VCaP (cell line): ENCODE data around the gene UBE2C.
"Not testable (repeated sequence)": the region's sequence is repeated elsewhere in the genome, so short reads cannot be mapped to it uniquely, and the experiment has no call there.

Source experiments
- H3K27ac ChIP-seq: fragments of 450-650 bp; 2 replicates; pipeline ENCODE4 v1.5.1; 2017
- CTCF ChIP-seq: fragments of 450-650 bp; conservative IDR thresholded peaks from 2 replicates; pipeline ENCODE4 v1.5.1; 2017; ENCODE audit warnings: mild to moderate bottlenecking, moderate library complexity

Gene UBE2C

GRCh38 chr20:45783656-45784294 is 28.7 kb upstream of the UBE2C start:
- TF ChIP-seq CTCF, result no peak
- no peak overlapping the region for H3K27ac ChIP-seq

GRCh38 chr20:45788351-45788750 is 24.1 kb upstream of the UBE2C start:
- H3K27ac ChIP-seq, result no peak overlapping the region
- no peak for TF ChIP-seq CTCF

- no peak for TF ChIP-seq CTCF
- H3K27ac ChIP-seq, result peak overlapping the region; percentile 85
Observed at GRCh38 chr20:45792317-45793118, 19.9 kb upstream of the UBE2C start.

- no peak overlapping the region for H3K27ac ChIP-seq
- no peak for TF ChIP-seq CTCF
Observed at GRCh38 chr20:45796337-45797065, 15.9 kb upstream of the UBE2C start.

- not testable (repeated sequence) for H3K27ac ChIP-seq
Observed at GRCh38 chr20:45797510-45797909, 14.9 kb upstream of the UBE2C start.

- not testable (repeated sequence) for H3K27ac ChIP-seq
Observed at GRCh38 chr20:45797955-45798354, 14.5 kb upstream of the UBE2C start.

- TF ChIP-seq CTCF, result peak; percentile 77
- no peak overlapping the region for H3K27ac ChIP-seq
Observed at GRCh38 chr20:45798935-45799642, 13.4 kb upstream of the UBE2C start.

GRCh38 chr20:45801851-45802250 is 10.6 kb upstream of the UBE2C start:
- no peak overlapping the region for H3K27ac ChIP-seq
- TF ChIP-seq CTCF, result no peak
